HG03354 (cell line): Measurements from ENCODE around the gene TLR9.
A peak's percentile ranks its signal among the peaks of the same experiment; 100 is the strongest.

Source experiments
- ATAC-seq: cut with Tn5 transposase; IDR thresholded peaks from one replicate; pipeline ENCODE4 v1.9.1; 2021; ENCODE audit warnings: mild to moderate bottlenecking; ENCODE audit not compliant: unreplicated experiment, poor library complexity, severe bottlenecking

TLR9 gene

GRCh38 chr3:52200981-52201679 lies 24.3 kb downstream of the TLR9 start:
- no peak for ATAC-seq

- ATAC-seq: no peak
Measured at GRCh38 chr3:52198643-52199608, 26.5 kb downstream of the TLR9 start.

DNA sequence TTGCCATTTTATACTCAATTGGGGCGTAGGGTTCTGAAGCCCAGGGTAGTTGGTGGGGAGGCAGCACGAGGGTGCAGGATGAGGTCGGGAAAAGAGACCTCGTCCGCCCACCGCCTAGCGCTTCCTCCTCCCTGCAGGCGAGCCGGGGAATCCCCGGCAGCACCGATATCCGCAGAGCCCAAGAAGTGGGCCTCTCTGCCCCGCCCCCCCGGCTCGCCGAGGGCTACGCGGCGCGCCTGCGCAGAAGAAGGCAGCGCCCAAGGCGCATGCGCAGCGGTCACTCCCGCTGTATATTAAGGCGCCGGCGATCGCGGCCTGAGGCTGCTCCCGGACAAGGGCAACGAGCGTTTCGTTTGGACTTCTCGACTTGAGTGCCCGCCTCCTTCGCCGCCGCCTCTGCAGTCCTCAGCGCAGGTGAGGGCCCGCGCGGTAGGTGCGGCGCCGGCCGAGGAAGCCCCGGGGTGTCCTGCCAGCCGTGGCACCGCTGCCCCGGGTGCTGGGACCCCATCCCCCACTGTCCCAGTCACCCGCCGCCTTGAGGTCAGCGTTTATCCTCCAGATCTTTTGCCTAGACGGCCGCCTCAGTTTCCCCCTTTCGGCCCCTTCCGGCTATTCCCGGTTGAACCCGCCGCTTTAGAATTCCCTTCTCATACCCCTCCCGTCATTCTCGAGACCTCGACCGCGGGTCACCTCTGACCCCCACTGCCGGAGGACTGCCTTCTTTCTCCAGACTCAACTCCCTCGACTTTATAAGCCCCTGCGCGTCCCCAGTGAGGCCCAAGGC lies 27.4 kb downstream of the TLR9 start, which contains the start of gene ALAS1:
Gene ALAS1 (plus strand): TSS at position 319 of the 784 bp plus-strand sequence. CDS start 1,082 bp downstream, outside the sequence.
- peak; percentile 78 for ATAC-seq

- no peak for ATAC-seq
Measured at GRCh38 chr3:52197499-52197841, 28.0 kb downstream of the TLR9 start.

DNA sequence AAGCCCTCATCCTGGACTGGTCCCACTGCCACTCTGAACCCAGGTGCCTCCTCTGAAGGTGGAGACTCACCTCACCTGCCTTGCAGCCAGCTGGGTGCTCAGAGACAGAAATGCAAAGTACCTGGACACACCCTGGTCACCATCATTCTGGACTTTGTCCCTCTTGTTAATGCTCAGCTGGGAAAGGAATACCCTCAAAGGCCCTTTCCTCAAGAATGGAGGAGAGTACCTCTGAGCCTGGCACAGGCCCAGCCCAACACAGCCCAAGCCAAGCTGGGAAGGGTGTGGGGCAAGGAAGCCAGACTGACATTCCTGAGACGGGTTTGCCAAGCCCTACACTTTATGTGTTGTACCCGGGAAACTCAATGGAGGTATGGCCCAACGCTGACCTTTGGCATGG lies 28.5 kb downstream of the TLR9 start:
- no peak for ATAC-seq

DNA sequence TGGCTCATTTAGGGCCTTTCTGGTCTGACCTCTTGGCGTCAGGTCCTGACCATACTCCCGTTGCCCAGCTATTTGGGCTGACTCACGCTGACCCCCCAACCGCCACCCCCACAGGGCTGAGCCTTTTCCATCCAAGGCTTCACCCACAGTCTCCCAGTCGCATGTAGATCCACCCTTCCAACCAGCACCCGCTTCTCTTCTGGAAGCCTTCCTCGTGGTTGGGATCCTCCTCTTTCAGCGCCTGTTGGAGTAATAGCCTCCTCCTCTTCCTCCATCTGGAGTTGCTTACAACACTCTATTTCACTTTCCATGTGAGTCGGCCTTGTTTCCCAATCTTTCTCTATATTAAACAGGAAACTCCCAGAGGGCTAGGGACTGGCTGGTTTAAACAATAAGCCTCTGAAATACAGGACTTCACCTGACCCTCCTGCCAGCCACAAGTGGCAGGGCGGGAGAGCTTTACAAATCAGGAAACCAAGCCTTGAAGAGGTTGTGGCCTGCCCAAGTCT lies 29.6 kb downstream of the TLR9 start:
- ATAC-seq: no peak

- no peak for ATAC-seq
Measured at GRCh38 chr3:52195291-52195597, 30.2 kb downstream of the TLR9 start.

GRCh38 chr3:52194485-52195290 lies 30.8 kb downstream of the TLR9 start:
- ATAC-seq: no peak

DNA sequence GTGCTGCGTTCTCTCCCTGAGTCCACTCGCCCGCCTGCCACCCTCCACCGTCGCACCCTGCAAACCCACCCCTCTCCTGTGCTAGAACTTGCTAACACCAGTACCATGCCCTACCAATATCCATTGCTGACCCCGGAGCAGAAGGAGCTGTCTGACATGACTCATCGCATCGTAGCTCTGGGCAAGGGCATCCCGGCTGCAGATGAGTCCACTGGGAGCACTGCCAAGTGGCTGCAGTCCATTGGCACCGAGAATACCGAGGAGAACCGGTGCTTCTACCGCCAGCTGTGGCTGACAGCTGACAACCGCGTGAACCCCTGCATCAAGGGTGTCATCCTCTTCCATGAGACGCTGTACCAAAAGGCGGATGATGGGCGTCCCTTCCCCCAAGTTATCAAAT lies 32.4 kb downstream of the TLR9 start:
- ATAC-seq: no peak

- ATAC-seq: no peak
Measured at GRCh38 chr3:52191663-52192062, 33.8 kb downstream of the TLR9 start.

GRCh38 chr3:52190294-52191074 lies 35.0 kb downstream of the TLR9 start:
- no peak for ATAC-seq

DNA sequence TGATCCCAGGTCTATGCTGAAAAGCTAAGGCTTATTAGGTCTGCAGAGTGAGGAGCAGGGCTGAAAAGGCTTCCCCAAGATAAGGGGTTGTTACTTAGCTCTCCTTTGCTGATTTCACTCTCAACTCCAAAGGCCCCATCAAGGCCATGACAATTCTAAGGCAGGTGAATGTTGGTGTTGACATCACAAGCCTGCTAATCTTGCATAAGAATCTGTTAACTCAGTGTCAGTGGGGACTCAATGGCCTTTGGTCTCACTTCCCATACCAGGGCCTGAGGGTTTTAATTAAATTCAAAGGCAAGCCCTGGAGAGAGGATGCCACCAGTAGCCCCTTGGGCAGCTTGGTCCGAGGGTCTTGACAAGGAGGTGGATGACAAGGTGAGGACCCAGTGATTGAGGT lies 36.9 kb downstream of the TLR9 start:
- ATAC-seq: no peak

GRCh38 chr3:52186729-52187128 lies 38.7 kb downstream of the TLR9 start:
- no peak for ATAC-seq

- ATAC-seq: no peak
Measured at GRCh38 chr3:52185837-52186236, 39.6 kb downstream of the TLR9 start.

DNA sequence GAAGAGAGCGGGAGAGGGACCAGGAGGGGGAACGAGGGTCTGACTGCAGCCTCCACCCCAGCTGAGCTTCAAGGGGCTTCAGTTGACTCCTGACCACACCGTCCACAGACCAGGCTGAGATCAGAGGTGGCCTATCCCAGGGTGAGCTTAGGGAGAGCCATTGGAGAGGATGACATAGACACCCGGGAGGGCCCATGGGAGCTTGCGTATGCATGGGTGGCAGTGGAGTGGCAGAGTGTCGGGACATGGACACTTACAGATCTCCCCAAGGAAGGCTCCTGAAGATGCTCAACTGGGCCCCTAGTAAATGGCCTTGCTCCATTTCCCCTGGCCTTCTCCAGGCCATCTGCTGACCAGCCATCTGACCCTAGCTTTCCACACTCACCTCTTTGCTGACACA lies 40.1 kb downstream of the TLR9 start:
- ATAC-seq: no peak

DNA sequence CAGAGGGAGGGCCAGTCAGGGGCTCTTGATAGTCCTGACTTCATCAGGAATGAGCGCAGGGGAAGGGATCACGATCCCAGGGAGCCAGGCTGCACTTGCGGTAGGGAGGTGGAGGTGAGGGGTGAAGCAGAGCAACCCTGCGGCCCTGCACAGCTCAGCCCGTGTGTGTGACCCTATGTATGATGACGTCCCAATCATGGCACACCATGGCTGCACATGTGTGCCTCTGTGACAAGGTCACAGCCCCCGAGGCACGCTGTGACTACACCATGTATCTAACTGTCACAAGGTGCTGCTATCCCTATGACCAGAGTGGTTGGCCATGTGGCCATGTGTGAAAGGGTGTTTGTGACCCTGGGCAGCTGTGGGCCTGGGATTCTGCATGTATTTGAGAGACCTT lies 40.8 kb downstream of the TLR9 start:
- no peak for ATAC-seq

- ATAC-seq: no peak
Measured at GRCh38 chr3:52183786-52184445, 41.5 kb downstream of the TLR9 start.

DNA sequence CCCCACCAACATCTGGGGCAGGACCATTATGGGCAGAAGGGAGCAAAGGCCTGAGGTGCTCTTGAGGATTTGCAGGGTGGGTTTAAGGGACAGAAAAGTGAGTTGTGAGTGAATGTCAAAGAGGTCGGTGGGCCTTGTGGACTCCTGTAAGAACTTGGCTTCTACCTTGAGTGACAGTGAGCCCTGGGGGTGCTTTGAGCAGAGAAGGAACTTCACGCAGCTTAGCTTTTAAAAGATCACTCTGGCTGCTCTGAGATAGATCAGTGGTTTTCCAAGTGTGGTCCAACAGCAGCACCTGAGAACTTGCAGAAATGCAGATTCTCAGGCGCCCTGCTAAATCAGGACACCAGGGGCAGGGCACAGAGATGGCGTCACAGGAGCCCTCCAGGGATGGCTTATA lies 42.8 kb downstream of the TLR9 start:
- ATAC-seq: no peak
